ENCODE results near the gene MAD1L1.
"Not testable (repeated sequence)": the region's sequence is repeated elsewhere in the genome, so short reads cannot be mapped to it uniquely, and the experiment has no call there.

The MAD1L1 gene

GRCh38 chr7:1865571-1866255, 367.0 kb downstream of the MAD1L1 start:
- no peak for DNase-seq

GRCh38 chr7:1865000-1865555, 367.7 kb downstream of the MAD1L1 start:
- DNase-seq = no peak

GRCh38 chr7:1864161-1864940, 368.4 kb downstream of the MAD1L1 start:
- DNase-seq = no peak

GRCh38 chr7:1863091-1863900, 369.4 kb downstream of the MAD1L1 start:
- DNase-seq = no peak

- DNase-seq = no peak
These were observed 370.2 kb downstream of the MAD1L1 start for GRCh38 chr7:1862560-1862959.

GRCh38 chr7:1861799-1862458, 370.8 kb downstream of the MAD1L1 start:
- no peak for DNase-seq

GRCh38 chr7:1860881-1861798, 371.6 kb downstream of the MAD1L1 start:
- not testable (repeated sequence) for DNase-seq

GRCh38 chr7:1859266-1860035, 373.3 kb downstream of the MAD1L1 start:
- no peak for DNase-seq

GRCh38 chr7:1858435-1859265, 374.1 kb downstream of the MAD1L1 start:
- no peak for DNase-seq

GRCh38 chr7:1857487-1858421, 375.0 kb downstream of the MAD1L1 start:
- no peak for DNase-seq

- DNase-seq = no peak
These were observed 375.8 kb downstream of the MAD1L1 start for GRCh38 chr7:1856888-1857441.

- no peak for DNase-seq
These were observed 376.4 kb downstream of the MAD1L1 start for GRCh38 chr7:1856161-1856887.

- no peak for DNase-seq
These were observed 377.0 kb downstream of the MAD1L1 start for GRCh38 chr7:1855725-1856160.

GRCh38 chr7:1854866-1855724, 377.6 kb downstream of the MAD1L1 start:
- no peak for DNase-seq

GRCh38 chr7:1853986-1854865, 378.5 kb downstream of the MAD1L1 start:
- DNase-seq = no peak
